K562 (cell line): Measurements from ENCODE around the gene SPI1. TPM values are rescaled to one million over a fixed set of nuclear protein-coding genes. Genes with fewer than 3 reads are reported as not detected.

Source experiments
- BRD9 ChIP-seq: fragments of 450-650 bp; IDR thresholded peaks from 2 replicates; pipeline ENCODE4 v1.6.1; 2018; ENCODE audit warnings: low read depth; ENCODE audit not compliant: partially characterized antibody
- CBFA2T3 ChIP-seq: fragments of 450-650 bp; IDR thresholded peaks from 2 replicates; pipeline ENCODE4 v1.6.1; 2017
- CEBPG ChIP-seq, 3 experiments: fragments of 200-800 bp in 1 of 3; sonication (Bioruptor generic) in 1 of 3; sonication (generic) in 1 of 3; formaldehyde crosslinking in 1 of 3; IDR thresholded peaks in 2 of 3; conservative IDR thresholded peaks in 1 of 3; 2 replicates each; pipeline versions ENCODE4 v1.6.1 to v1.8.0; 2016 to 2022; ENCODE audit warnings: missing compliant biosample characterization in 2 of 3, missing genetic modification characterization in 2 of 3, mild to moderate bottlenecking in 1 of 3, missing genetic modification reagents in 1 of 3
- CREB1 ChIP-seq, 2 experiments: sonication (generic) in 1 of 2; formaldehyde crosslinking in 1 of 2; IDR thresholded peaks; 2 replicates each; pipeline versions ENCODE4 v1.6.1 to v1.8.0; 2012 to 2022; ENCODE audit warnings: inconsistent platforms in 1 of 2, mild to moderate bottlenecking in 1 of 2, missing genetic modification reagents in 1 of 2, moderate library complexity in 1 of 2
- ETV6 ChIP-seq, 3 experiments: fragments of 150-350 bp in 1 of 3; sonication (generic) in 1 of 3; formaldehyde crosslinking in 1 of 3; IDR thresholded peaks; 2 replicates each; pipeline versions ENCODE4 v1.6.1 to v1.8.0; 2014 to 2022; ENCODE audit warnings: borderline replicate concordance in 2 of 3, low read depth in 2 of 3, antibody characterized with exemption in 1 of 3, low read length in 1 of 3, mild to moderate bottlenecking in 1 of 3, missing genetic modification reagents in 1 of 3
- HDAC2 ChIP-seq: fragments of 450-650 bp; IDR thresholded peaks from 2 replicates; pipeline ENCODE4 v1.6.1; 2016; ENCODE audit warnings: mild to moderate bottlenecking
- JUND ChIP-seq, 2 experiments: IDR thresholded peaks; 2 replicates in 1 of 2; 3 replicates in 1 of 2; pipeline ENCODE4 v1.6.1; 2011; ENCODE audit warnings: borderline replicate concordance in 2 of 2, low read depth in 2 of 2, low read length in 2 of 2, improper control_type of control experiment in 1 of 2, missing biosample characterization in 1 of 2, missing genetic modification characterization in 1 of 2, missing genetic modification reagents in 1 of 2
- L3MBTL2 ChIP-seq: fragments of 450-650 bp; IDR thresholded peaks from 2 replicates; pipeline ENCODE4 v1.6.1; 2016; ENCODE audit warnings: mild to moderate bottlenecking, moderate library complexity
- PKNOX1 ChIP-seq: fragments of 450-650 bp; IDR thresholded peaks from 2 replicates; pipeline ENCODE4 v1.6.1; 2016
- PML ChIP-seq: IDR thresholded peaks from 2 replicates; pipeline ENCODE4 v1.6.1; 2012; ENCODE audit warnings: low read length, inconsistent platforms
- POLR2AphosphoS5 ChIP-seq: IDR thresholded peaks from 2 replicates; pipeline ENCODE4 v1.6.1; 2011; ENCODE audit warnings: mild to moderate bottlenecking, low read depth, low read length, moderate library complexity; ENCODE audit not compliant: control insufficient read depth, insufficient read depth
- POLR3A ChIP-seq: IDR thresholded peaks from 2 replicates; pipeline ENCODE4 v1.6.1; 2011; ENCODE audit warnings: borderline replicate concordance, mild to moderate bottlenecking, moderate library complexity; ENCODE audit not compliant: insufficient read length, insufficient read depth; ENCODE audit errors: extremely low read depth
- RCOR1 ChIP-seq, 2 experiments: IDR thresholded peaks; 2 replicates each; pipeline ENCODE4 v1.6.1; 2012; ENCODE audit warnings: low read depth in 2 of 2, low read length in 2 of 2, borderline replicate concordance in 1 of 2, improper control_type of control experiment in 1 of 2
- SNRNP70 ChIP-seq: fragments of 200-400 bp; formaldehyde crosslinking; optimal IDR thresholded peaks from 2 replicates; pipeline ENCODE3; 2017; ENCODE audit warnings: low read depth, low read length
- TCF7 ChIP-seq: sonication (generic); IDR thresholded peaks from 2 replicates; pipeline ENCODE4 v1.6.1; 2016; ENCODE audit warnings: antibody characterized with exemption, borderline replicate concordance
- ZFX ChIP-seq: sonication (generic); formaldehyde crosslinking; IDR thresholded peaks from 2 replicates; pipeline ENCODE4 v1.8.0; 2022; ENCODE audit warnings: mild to moderate bottlenecking, missing genetic modification reagents, moderate library complexity
- ZNF3 ChIP-seq: fragments of 250-450 bp; sonication (Bioruptor Pico); IDR thresholded peaks from 2 replicates; pipeline ENCODE4 v1.5.0; 2021; ENCODE audit warnings: mild to moderate bottlenecking, moderate library complexity
- ZNF584 ChIP-seq: fragments of 200-800 bp; sonication (Bioruptor generic); IDR thresholded peaks from 2 replicates; pipeline ENCODE4 v1.6.1; 2016; ENCODE audit warnings: low read depth, mild to moderate bottlenecking, missing genetic modification characterization, missing compliant biosample characterization
- polyA plus RNA-seq, 8 experiments: library from polyadenylated mRNA; depleted of rRNA in 4 of 8; stranded (reverse) in 5 of 8; unstranded in 3 of 8; fragments of >200 nt; fragmentation: Nextera tagmentation in 2 of 8; fragmentation: Illumina TruSeq in 1 of 8; extraction: Ambion mirVana in 2 of 8; extraction: Trizol in 1 of 8; gene quantifications; 2 replicates each; pipeline versions ENCODE4 v1.2.1 to v1.2.3, GENCODE V29; 2011 to 2014; ENCODE audit warnings: inconsistent platforms in 1 of 8, missing spikeins in 1 of 8
- total RNA-seq, 7 experiments: library from RNA; depleted of rRNA in 6 of 7; stranded (reverse); fragments of >200 nt in 6 of 7; fragmentation: Illumina TruSeq in 2 of 7; extraction: Trizol in 2 of 7; gene quantifications; 2 replicates each; pipeline versions ENCODE4 v1.2.1 to v1.2.3, GENCODE V29; 2011 to 2021; ENCODE audit warnings: low replicate concordance in 1 of 7

The SPI1 gene
- total and polyA plus RNA-seq, 9 of the 15 experiments (the other 6 are each of a cell fraction or from before 2014, with no cell fraction given): 0.10 to 33.7 (median 10.3) TPM

DNA sequence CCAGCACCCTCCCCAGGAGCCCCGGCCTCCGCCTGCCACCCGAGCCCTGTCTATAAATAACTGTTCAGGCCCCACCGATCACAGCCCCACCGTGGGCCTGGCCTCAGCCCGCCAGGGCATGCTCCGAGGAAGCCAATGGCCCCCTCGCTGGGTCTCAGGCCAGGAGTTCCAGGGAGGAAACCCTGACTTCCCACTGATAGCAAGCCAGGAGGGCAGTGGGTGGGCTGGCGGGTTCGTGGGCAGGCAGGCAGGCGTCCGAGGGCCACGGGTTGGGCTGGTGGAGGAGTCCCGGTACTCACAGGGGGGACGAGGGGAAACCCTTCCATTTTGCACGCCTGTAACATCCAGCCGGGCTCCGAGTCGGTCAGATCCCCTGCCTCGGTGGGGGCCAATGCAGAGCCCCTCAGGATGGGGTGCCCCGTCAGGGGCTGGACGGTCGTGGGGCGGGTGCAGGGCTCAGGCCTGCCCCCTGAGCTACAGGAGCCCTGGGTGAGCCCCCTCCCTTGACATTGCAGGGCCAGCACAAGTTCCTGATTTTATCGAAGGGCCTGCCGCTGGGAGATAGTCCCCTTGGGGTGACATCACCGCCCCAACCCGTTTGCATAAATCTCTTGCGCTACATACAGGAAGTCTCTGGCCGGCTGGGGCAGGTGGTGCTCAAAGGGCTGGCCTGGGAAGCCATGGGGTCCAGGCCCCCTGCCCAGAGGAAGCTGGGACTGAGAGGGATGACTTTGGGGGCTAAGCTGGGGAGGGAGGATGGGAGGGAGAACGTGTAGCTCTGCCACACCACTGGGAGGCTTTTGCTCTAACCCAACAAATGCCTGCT is at the start of gene SPI1 (continued):
- TF ChIP-seq CEBPG (CRISPR knock-in tag; IDR thresholded peaks at IDR 0.05) (peak; percentile 58; the same call in 1 of the 2 replicates), CEBPG (tag; conservative IDR thresholded peaks at IDR 0.05 in 1 of 2, IDR thresholded peaks at IDR 0.05 in 1 of 2) (peak; percentile 61 to 71), RCOR1 (IDR thresholded peaks at IDR 0.05; ENCODE audit: borderline replicate concordance in 1 of 2, low read depth in 2 of 2, low read length in 2 of 2) (peak; percentile 19 to 96; a peak in 2 of 4 replicates), CREB1 (IDR thresholded peaks at IDR 0.05) (peak; percentile 74), CREB1 (CRISPR knock-in tag; IDR thresholded peaks at IDR 0.05) (no peak; the same call in 1 of the 2 replicates), ZNF584 (CRISPR knock-in tag) (no peak; the same call in 1 of the 2 replicates), PKNOX1 (peak; percentile 78), POLR3A (no peak), HDAC2 (peak; percentile 71; the same call in 1 of the 2 replicates), PML (peak; percentile 84), ZFX (CRISPR knock-in tag) (peak; percentile 91), L3MBTL2 (peak; percentile 72), SNRNP70 (no peak), TCF7 (peak; percentile 83; the same call in 1 of the 2 replicates), CBFA2T3 (peak; percentile 92), BRD9 (peak; percentile 47), ZNF3 (CRISPR knock-in tag) (no peak), POLR2AphosphoS5 (peak; percentile 92), JUND (IDR thresholded peaks at IDR 0.05; ENCODE audit: borderline replicate concordance, low read depth, low read length) (peak; percentile 98), JUND (tag; IDR thresholded peaks at IDR 0.05; ENCODE audit: borderline replicate concordance, low read depth, low read length) (peak; percentile 97; the same call in 2 of the 3 replicates), ETV6 (IDR thresholded peaks at IDR 0.05; ENCODE audit: borderline replicate concordance in 1 of 2, low read depth in 2 of 2, low read length in 1 of 2) (0 out of 4 replicates have a peak, but pooled peaks of 1 of the 2 experiments have one; percentile 36), ETV6 (CRISPR knock-in tag; IDR thresholded peaks at IDR 0.05; ENCODE audit: borderline replicate concordance) (no peak)
